Measurements from ENCODE around the gene CRTC3.

CRTC3 gene

GRCh38 chr15:90562669-90563068 is 32.9 kb downstream of the CRTC3 start:
- DNase-seq (ENCODE audit: low read depth in 2 of 2, low spot score in 1 of 2), result no peak

GRCh38 chr15:90563463-90563862 is 33.7 kb downstream of the CRTC3 start:
- no peak for DNase-seq (ENCODE audit: low read depth in 2 of 2, low spot score in 1 of 2)

DNA sequence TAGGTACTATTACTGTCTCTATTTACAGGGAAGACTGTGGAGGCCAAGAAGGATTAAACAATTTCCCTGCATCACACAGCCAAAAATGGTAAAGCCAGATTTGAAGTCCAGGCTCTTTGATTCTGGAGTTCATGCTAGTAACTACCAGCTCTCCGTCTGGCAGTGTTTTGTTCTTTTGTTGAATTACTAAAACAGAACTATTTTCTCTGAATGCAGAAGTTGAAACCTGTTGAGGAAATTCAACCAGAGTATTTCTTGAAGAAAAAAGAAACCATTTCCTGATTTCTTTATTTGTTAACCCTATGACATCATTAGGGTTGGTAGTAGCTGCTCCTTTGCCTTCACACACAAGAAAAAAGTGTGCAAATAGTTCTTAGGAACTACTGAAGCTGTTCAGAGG is 34.3 kb downstream of the CRTC3 start:
- no peak for DNase-seq (ENCODE audit: low read depth in 2 of 2, low spot score in 1 of 2)

DNA sequence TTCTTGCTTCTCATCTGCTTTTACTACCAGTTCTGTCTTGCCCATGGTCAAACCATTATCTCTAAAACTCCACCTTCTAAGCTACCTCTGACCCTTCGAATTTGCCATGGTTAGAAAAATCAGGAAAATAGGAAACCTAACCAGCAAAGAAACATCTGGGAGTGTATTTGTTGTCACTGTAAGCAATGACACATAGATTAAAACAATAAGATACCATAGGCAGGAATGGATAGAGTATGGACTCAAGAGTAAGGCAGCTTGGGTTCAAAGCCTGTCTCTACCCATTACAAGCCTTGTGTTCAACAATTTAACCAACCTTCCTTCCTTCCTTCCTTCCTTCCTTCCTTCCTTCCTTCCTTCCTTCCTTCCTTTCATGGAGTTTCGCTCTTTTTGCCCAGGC is 34.9 kb downstream of the CRTC3 start:
- no peak for DNase-seq (ENCODE audit: low read depth in 2 of 2, low spot score in 1 of 2)

DNA sequence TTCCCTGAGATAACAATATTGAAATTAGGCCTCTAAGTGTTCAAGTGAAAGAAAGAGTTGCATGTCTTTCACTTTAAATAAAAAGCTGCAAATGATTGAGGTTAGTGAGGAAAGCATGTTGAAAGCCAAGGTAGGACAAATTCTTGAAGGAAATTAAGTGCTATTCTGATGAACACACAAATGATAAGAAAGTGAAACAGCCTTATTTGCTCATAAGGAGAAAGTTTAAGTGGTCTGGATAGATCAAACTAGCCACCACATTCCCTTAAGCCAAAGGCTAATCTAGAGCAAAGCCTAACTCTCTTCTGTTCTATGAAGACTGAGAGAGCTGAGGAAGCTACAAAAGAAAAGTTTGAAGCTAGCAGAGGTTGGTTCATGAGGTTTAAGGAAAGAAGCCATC is 36.1 kb downstream of the CRTC3 start:
- DNase-seq (ENCODE audit: low read depth in 2 of 2, low spot score in 1 of 2), result no peak

- no peak for DNase-seq (ENCODE audit: low read depth in 2 of 2, low spot score in 1 of 2)
Observed at GRCh38 chr15:90570643-90571042, 40.9 kb downstream of the CRTC3 start.

- no peak for DNase-seq (ENCODE audit: low read depth in 2 of 2, low spot score in 1 of 2)
Observed at GRCh38 chr15:90571063-90571541, 41.4 kb downstream of the CRTC3 start.

DNA sequence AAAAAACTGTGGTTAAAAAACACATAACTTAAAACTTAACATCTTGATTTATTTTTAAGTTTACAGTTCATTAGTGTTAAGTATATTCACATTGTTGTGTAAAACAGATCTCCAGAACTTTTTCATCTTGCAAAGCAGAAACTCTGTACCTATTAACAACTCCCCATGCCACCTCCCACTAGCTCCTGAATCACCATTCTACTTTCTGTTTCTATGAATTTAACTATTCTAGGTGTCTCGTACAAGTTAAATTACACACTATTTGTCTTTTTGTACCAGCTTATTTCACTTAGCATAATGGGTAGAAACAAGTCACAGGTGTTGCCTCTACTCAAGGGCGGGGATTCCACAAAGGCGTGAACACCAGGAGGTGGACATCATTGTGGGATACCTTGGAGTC is 43.2 kb downstream of the CRTC3 start:
- DNase-seq (ENCODE audit: low read depth in 2 of 2, low spot score in 1 of 2), result no peak

GRCh38 chr15:90576711-90577389 is 47.1 kb downstream of the CRTC3 start:
- no peak for DNase-seq (ENCODE audit: low read depth in 2 of 2, low spot score in 1 of 2)

DNA sequence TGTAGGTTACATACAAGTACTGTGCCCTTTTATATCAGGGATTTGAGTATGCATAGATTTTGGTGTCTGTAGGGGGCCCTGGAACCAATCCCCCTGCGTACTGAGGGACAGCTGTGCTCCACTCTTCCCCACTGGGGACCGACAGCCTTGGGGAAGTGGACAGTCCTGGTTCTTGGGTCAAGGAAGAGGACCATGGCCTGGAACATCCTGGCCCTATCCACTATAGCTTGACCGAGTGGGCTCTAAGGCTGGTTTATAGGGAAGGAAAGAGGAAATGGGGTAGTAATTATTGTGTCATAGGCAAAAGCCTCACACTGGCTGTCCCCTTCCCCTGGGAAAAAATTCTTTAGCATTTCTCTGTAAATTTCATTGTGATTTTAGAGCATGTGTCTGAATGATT is 49.5 kb downstream of the CRTC3 start:
- no peak for DNase-seq (ENCODE audit: low read depth in 2 of 2, low spot score in 1 of 2)

- DNase-seq (ENCODE audit: low read depth in 2 of 2, low spot score in 1 of 2), result no peak
Observed at GRCh38 chr15:90580099-90580498, 50.4 kb downstream of the CRTC3 start.

GRCh38 chr15:90580541-90580940 is 50.8 kb downstream of the CRTC3 start:
- DNase-seq (ENCODE audit: low read depth in 2 of 2, low spot score in 1 of 2), result no peak

DNA sequence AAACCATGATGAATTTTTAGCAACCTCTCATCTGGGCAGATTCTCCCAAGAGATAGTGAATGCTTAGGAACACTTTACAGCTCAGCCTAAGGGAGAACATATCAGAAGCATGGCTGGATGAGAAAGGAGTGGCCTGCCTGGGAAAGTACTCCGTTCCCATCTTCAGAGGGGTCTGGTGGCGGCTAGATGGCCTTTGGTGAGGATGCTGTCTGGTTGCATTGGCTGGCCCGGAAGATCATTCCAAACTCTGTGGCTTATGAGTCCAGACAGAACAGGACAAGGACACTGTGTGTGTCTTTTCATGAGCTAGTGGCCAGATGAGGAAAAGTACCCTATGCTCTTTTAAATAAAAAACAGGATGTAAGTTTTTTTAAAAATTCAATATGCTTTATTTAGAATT is 51.2 kb downstream of the CRTC3 start:
- DNase-seq (ENCODE audit: low read depth in 2 of 2, low spot score in 1 of 2), result no peak

GRCh38 chr15:90581771-90582352 is 52.1 kb downstream of the CRTC3 start:
- DNase-seq (ENCODE audit: low read depth in 2 of 2, low spot score in 1 of 2), result no peak

DNA sequence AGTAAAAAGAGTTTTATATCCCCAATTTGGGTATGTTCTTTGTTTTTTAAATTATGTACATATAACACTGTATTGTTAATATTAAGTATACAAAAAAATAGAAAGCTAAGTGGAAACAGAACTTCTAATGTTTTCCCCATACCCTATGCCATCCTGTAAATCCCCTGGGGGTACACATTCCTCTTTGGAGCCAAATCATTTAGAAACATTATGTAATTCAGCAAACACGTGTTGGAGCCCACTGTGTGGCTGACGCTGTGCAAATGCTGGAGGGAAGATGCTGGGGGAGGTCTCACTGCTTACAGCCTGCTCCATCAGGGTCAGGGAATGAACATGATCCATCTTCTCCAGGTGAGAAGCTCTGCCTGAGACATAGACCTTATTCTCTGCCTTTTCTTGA is 52.8 kb downstream of the CRTC3 start:
- no peak for DNase-seq (ENCODE audit: low read depth in 2 of 2, low spot score in 1 of 2)

- no peak for DNase-seq (ENCODE audit: low read depth in 2 of 2, low spot score in 1 of 2)
Observed at GRCh38 chr15:90583471-90584252, 53.9 kb downstream of the CRTC3 start.

- DNase-seq (ENCODE audit: low read depth in 2 of 2, low spot score in 1 of 2), result no peak
Observed at GRCh38 chr15:90584841-90585240, 55.1 kb downstream of the CRTC3 start.

- no peak for DNase-seq (ENCODE audit: low read depth in 2 of 2, low spot score in 1 of 2)
Observed at GRCh38 chr15:90585863-90586262, 56.1 kb downstream of the CRTC3 start.

DNA sequence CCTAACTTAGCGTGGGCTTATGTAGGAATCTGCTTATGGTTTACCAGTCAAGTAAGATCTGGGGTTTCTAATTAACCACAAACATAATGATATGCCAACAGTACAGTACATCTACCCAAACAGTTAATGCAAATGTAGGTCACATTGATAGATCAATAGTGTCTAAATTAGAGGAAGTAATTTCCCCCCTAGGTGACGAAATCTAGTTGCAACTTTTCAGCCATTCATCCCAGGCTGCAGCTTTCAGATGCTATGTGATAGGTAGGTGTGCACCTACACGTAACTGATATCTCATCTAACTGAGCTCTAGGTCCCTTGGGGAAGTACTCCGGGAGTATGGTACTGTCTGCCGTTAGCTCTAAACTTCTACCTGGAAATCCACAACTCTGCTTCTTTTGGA is 57.2 kb downstream of the CRTC3 start:
- no peak for DNase-seq (ENCODE audit: low read depth in 2 of 2, low spot score in 1 of 2)

DNA sequence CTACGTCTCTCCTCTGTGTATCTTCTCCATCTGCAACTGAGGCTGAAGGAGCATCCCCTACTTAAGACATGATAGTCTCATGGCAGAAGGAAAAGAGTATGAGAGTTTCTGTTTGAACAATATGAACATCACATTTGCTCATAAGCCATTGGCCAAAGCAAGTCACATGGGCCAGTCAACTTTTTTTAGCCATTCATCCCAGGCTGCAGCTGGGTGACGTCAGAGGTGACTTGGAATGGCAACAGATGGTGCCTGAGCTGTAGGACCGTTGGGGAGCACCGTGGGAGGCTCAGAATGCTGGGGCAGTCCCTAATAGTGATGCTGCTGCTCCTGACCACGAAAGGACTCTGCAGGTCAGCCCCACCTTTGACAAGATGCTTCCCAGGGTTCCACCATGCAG is 58.7 kb downstream of the CRTC3 start:
- DNase-seq (ENCODE audit: low read depth in 2 of 2, low spot score in 1 of 2), result no peak

GRCh38 chr15:90591524-90591923 is 61.8 kb downstream of the CRTC3 start:
- DNase-seq (ENCODE audit: low read depth in 2 of 2, low spot score in 1 of 2), result no peak

- DNase-seq (ENCODE audit: low read depth in 2 of 2, low spot score in 1 of 2), result no peak
Observed at GRCh38 chr15:90592131-90592881, 62.6 kb downstream of the CRTC3 start.
